Ishikawa (cell line): ENCODE data around the gene HMGXB3.

Source experiments
- EGR1 ChIP-seq: IDR thresholded peaks from 2 replicates; pipeline ENCODE4 v1.6.1; 2012
- EP300 ChIP-seq: IDR thresholded peaks from 2 replicates; pipeline ENCODE4 v1.6.1; 2012; ENCODE audit warnings: borderline replicate concordance
- FOXM1 ChIP-seq: IDR thresholded peaks from 2 replicates; pipeline ENCODE4 v1.6.1; 2012; ENCODE audit warnings: low read depth, borderline replicate concordance
- RAD21 ChIP-seq: IDR thresholded peaks from 2 replicates; pipeline ENCODE4 v1.6.1; 2012; ENCODE audit warnings: low read depth
- TAF1 ChIP-seq: IDR thresholded peaks from 2 replicates; pipeline ENCODE4 v1.6.1; 2012; ENCODE audit warnings: low read depth, mild to moderate bottlenecking
- TCF12 ChIP-seq: IDR thresholded peaks from 2 replicates; pipeline ENCODE4 v1.6.1; 2012; ENCODE audit warnings: low read depth
- TEAD4 ChIP-seq: IDR thresholded peaks from 2 replicates; pipeline ENCODE4 v1.6.1; 2012
- YY1 ChIP-seq: IDR thresholded peaks from 2 replicates; pipeline ENCODE4 v1.6.1; 2012; ENCODE audit warnings: low read depth
- ZBTB7A ChIP-seq: IDR thresholded peaks from 2 replicates; pipeline ENCODE4 v1.6.1; 2012; ENCODE audit warnings: low read depth
- TF ChIP-seq, protein P1 (sequence below): IDR thresholded peaks from 2 replicates; pipeline ENCODE4 v1.6.1; 2012
- TF ChIP-seq, protein P2 (sequence below): IDR thresholded peaks from 2 replicates; pipeline ENCODE4 v1.6.1; 2012; ENCODE audit warnings: low read depth, mild to moderate bottlenecking

DNA sequence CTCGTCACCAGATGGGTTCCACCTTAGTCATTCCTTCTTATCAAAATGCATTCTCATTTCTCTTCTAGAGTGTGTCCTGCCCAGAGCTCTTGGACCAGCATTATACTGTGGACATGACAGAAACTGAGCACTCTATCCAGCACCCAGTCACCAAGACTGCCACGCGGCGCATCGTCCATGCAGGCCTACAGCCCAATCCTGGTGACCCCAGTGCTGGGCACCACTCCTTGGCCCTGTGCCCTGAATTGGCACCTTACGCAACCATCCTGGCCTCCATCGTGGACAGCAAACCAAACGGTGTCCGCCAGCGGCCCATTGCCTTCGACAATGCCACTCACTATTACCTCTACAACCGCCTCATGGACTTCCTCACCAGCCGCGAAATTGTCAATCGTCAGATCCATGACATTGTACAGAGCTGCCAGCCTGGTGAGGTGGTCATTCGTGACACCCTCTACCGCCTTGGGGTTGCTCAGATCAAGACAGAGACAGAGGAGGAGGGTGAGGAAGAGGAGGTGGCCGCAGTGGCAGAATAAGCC, 51.2 kb downstream of the HMGXB3 start:
- no peak for TF ChIP-seq EGR1
- no peak for TF ChIP-seq TAF1
- TF ChIP-seq RAD21: no peak
- TF ChIP-seq ZBTB7A: no peak
- no peak for TF ChIP-seq TEAD4
- TF ChIP-seq TCF12: no peak
- TF ChIP-seq, protein P1, sequence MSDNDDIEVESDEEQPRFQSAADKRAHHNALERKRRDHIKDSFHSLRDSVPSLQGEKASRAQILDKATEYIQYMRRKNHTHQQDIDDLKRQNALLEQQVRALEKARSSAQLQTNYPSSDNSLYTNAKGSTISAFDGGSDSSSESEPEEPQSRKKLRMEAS: no peak
- TF ChIP-seq EP300: no peak
- TF ChIP-seq, protein P2, sequence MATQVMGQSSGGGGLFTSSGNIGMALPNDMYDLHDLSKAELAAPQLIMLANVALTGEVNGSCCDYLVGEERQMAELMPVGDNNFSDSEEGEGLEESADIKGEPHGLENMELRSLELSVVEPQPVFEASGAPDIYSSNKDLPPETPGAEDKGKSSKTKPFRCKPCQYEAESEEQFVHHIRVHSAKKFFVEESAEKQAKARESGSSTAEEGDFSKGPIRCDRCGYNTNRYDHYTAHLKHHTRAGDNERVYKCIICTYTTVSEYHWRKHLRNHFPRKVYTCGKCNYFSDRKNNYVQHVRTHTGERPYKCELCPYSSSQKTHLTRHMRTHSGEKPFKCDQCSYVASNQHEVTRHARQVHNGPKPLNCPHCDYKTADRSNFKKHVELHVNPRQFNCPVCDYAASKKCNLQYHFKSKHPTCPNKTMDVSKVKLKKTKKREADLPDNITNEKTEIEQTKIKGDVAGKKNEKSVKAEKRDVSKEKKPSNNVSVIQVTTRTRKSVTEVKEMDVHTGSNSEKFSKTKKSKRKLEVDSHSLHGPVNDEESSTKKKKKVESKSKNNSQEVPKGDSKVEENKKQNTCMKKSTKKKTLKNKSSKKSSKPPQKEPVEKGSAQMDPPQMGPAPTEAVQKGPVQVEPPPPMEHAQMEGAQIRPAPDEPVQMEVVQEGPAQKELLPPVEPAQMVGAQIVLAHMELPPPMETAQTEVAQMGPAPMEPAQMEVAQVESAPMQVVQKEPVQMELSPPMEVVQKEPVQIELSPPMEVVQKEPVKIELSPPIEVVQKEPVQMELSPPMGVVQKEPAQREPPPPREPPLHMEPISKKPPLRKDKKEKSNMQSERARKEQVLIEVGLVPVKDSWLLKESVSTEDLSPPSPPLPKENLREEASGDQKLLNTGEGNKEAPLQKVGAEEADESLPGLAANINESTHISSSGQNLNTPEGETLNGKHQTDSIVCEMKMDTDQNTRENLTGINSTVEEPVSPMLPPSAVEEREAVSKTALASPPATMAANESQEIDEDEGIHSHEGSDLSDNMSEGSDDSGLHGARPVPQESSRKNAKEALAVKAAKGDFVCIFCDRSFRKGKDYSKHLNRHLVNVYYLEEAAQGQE: no peak
- TF ChIP-seq YY1: no peak
- no peak for TF ChIP-seq FOXM1
